Liver (tissue), 3 donors: ENCODE results near the gene TAF4.

Experiments
- CTCF ChIP-seq: fragments of 150-350 bp; IDR thresholded peaks from 2 replicates; pipeline ENCODE4 v1.5.1; 2017; ENCODE audit warnings: improper control_type of control experiment, low read depth, low read length; ENCODE audit not compliant: missing input control
- GABPA ChIP-seq, 2 donors: IDR thresholded peaks in 1 of 2; conservative IDR thresholded peaks in 1 of 2; 2 replicates each; pipeline ENCODE4 v1.6.1; 2016; ENCODE audit warnings: antibody characterized with exemption in 2 of 2, mild to moderate bottlenecking in 1 of 2, moderate library complexity in 1 of 2
- TAF1 ChIP-seq: conservative IDR thresholded peaks from 2 replicates; pipeline ENCODE4 v1.6.1; 2016; ENCODE audit warnings: antibody characterized with exemption, mild to moderate bottlenecking
- YY1 ChIP-seq: IDR thresholded peaks from 2 replicates; pipeline ENCODE4 v1.6.1; 2016; ENCODE audit warnings: antibody characterized with exemption, mild to moderate bottlenecking
- donor health status: healthy.
- donor health status: healthy.

GRCh38 chr20:62056377-62056776, 9.3 kb downstream of the TAF4 start:
- TF ChIP-seq CTCF = no peak
- TF ChIP-seq YY1 = no peak
- no peak for TF ChIP-seq GABPA (IDR thresholded peaks at IDR 0.05 in 1 of 2, conservative IDR thresholded peaks at IDR 0.05 in 1 of 2)
- TF ChIP-seq TAF1 = no peak
